GM19240 (cell line): ENCODE results near the gene PRSS57.
A peak's percentile ranks its signal among the peaks of the same experiment; 100 is the strongest.
"Not testable (repeated sequence)": the region's sequence is repeated elsewhere in the genome, so short reads cannot be mapped to it uniquely, and the experiment has no call there.

ENCODE experiments used
- DNase-seq: peaks from one replicate; pipeline ENCODE4 v3.0.0; 2011; ENCODE audit warnings: low spot score; ENCODE audit not compliant: insufficient read length

PRSS57 gene

GRCh38 chr19:674282-675151, 20.7 kb downstream of the PRSS57 start:
- no peak for DNase-seq

DNA sequence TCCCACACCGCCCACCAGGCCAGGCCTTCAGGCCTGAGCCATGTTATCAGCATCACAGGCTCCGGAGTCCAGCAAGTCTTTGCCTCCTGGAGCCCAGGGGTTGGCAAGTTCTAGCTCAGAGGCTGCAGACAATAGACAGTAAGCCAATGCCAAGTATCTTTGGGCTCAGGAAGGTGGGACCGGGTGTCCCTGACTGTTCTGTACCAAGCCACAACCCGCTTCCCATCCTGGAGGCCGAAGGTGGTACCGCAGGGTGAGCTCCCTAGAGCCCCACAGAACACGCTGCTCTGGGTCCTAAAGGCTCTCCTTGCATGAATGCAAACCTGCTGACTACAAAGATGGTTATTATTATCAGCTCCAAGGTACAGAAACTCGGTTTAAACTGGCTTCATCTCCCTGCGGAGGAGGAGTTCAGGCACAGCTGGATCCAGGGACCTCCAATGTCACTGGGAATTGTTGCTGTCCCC, 24.6 kb downstream of the PRSS57 start:
- no peak for DNase-seq

- DNase-seq, result not testable (repeated sequence)
Measured at GRCh38 chr19:668675-669434, 26.4 kb downstream of the PRSS57 start.

DNA sequence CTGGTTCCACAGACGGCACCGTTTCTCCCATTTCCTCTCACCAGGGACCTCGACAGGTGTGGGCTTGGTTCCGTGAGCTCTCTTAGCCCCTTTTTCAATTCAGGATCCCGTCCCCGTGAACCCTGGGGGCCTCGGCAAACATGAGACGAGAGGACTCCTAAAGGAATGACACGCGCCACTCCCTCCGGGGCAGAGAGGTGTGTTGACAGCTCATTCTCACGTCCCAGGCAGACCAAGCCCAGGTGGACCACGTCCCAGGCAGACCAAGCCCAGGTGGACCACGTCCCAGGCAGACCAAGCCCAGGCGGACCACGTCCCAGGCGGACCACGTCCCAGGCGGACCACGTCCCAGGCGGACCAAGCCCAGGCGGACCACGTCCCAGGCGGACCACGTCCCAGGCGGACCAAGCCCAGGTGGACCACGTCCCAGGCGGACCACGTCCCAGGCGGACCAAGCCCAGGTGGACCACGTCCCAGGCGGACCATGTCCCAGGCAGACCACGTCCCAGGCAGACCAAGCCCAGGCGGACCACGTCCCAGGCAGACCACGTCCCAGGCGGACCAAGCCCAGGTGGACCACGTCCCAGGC, 28.2 kb downstream of the PRSS57 start:
- DNase-seq, result not testable (repeated sequence)

DNA sequence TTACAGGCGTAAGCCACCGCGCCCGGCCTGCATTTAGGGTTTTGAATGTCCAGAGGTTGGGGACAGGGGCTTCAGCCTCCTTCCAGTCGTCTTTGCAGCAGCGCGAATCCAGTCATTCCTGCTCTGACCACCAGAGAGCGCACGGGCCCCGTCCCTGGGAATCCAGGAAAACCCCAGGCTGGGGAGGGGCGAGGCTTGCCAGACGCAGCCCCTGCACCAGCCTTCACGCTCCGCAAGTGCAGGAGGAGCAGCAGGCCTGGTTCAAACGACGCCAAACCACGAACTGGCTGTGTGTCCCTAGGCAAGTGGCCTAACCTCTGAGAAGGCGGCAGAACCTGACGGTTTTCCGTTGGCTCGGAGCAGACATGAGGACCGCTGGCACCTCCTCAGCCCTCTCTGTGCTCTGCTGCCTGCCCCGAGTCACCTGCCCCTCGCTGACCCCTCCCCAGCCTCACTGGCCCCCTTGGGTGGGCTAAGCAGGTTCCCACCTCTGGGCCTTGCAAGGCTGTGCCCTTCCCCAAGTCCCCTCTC, 30.3 kb downstream of the PRSS57 start:
- DNase-seq, result peak; percentile 88

DNA sequence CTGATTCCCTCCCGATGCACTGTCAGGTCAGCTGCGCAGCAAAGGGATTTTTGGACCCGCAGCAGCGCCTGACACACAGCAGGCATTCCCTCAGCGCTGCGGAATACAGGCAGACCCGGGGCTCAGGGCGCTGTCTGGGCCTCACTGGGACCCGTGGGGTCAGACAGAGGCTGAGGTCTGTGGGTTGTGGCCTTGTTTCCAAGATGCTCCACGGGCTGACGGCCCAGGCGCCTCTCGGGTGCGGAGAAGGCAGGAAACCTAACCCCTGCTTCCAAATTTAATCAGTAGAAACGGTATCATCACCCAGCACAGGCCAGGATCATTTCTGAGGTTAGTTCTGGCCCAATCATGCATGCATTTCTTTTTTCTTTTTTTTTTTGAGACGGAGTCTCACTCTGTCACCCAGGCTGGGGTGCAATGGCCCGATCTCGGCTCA, 31.6 kb downstream of the PRSS57 start:
- DNase-seq, result no peak

- peak; percentile 91 for DNase-seq
Measured at GRCh38 chr19:662962-663681, 32.1 kb downstream of the PRSS57 start, which contains the start of gene RNF126. Gene RNF126 (minus strand): TSS chr19:663214. CDS start chr19:663121, 93 bp downstream.

DNA sequence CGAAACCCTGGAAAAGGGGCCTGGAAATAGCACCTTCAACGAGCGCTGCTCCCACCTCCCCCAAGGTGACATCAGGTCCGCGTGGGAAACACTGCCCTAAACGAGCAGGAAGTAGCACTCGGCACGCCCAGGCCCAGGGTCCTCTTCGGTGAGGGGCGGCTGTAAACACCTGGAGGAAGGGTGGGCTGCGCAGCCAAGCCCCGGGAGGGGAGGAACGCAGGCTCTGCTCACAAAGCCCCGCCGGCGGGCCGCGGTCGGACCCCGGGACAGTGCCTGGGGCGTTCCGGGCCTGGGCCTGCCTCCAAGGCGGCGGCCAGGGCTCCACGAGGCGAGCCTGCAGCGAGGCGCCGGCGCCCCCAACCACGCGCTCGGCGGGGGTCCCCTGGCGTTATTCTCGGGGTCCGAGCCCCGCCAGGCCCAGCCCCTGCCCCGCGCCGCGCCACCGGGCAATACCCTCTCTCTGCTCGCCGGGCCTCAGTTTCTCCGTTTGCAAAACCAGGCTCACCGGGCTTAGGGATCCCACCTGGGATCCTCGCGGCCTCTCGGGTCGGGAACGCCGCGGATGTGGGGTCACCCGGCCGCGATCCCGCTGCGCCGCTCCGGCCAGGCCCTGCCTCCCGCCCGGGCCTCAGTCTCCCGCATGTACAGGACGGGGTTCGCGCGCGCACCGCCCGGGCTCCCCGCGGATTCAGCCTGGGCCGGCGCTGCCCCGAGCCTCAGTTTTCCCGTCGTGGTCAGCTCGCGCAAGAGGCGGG, 32.9 kb downstream of the PRSS57 start:
- DNase-seq, result peak; percentile 81

- peak; percentile 94 for DNase-seq
Measured at GRCh38 chr19:661427-662196, 33.6 kb downstream of the PRSS57 start.

DNA sequence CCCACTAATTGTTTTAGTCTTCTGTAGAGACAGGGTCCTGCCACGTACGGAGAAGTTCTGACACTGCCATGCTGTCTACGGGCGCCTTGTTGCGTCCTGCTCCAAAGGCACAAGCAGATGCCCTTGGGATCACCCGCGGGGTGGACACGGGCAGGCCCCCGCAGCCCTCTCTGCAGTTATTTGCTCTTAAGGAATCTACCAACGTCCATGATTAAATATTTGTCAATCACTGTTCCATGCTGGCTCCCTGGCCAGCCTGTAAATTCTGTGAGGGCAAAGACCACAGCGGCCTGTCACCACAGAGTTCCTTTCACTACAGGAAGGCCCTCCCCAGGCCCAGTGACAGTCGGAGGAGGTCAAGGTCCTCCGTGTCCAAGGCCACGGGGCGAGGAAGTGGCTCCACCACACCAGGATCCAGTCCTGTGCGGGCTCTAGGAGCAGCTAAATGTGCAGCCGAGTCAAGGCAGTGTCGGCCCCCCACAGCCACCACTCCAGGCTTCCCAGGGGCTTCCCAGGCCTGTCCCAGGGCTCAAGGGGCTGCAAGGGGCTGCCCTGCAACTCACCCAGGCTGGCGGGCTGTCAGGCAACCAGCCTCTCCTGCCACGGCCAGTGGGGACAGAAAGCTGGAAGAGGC, 34.3 kb downstream of the PRSS57 start:
- DNase-seq, result no peak

DNA sequence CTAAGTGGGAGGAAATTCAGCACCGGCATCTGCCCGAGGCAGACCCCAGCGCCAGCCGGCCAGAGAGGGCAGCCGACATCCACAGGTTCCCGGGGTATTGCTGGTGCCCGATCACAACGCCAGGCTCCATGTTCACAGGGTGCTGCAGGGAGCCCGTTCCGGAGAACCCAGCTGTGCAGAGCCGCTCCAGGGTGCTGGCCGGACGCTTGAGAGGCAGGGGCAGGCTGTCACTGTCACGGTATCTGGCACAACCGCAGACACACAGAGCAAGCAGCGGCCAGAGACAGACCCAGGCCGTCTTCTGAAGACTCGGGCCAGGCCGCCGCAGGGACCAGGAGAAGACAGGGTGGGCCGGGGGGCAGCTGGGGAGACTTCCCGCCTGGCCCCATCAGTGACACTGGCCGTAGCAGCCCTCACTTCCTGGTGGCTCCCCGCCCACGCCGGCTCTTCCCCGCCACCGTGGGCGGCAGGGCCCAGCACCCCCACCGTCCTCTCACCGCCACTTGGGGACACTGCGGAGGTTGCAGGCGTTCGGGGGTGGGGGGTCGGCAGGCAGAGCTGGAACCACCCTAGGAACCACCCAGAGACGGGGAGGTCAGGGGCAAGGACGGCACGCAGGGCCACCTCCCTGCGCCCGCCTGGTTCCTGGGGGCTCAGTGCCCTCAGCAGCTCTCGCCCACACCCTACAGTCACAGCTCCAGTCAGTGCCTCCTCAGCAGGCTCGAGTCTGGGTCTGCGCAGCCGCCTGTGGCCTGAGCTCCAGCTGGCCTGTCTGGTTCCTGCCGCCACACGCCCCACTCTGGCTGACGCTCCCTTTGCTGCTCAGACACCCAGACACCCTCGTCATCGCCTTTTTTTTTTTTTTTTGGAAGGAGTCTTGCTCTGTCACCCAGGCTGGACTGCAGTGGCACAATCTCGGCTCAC, 36.1 kb downstream of the PRSS57 start:
- no peak for DNase-seq

GRCh38 chr19:658059-658839, 37.0 kb downstream of the PRSS57 start:
- no peak for DNase-seq

- no peak for DNase-seq
Measured at GRCh38 chr19:657611-658010, 37.6 kb downstream of the PRSS57 start.

DNA sequence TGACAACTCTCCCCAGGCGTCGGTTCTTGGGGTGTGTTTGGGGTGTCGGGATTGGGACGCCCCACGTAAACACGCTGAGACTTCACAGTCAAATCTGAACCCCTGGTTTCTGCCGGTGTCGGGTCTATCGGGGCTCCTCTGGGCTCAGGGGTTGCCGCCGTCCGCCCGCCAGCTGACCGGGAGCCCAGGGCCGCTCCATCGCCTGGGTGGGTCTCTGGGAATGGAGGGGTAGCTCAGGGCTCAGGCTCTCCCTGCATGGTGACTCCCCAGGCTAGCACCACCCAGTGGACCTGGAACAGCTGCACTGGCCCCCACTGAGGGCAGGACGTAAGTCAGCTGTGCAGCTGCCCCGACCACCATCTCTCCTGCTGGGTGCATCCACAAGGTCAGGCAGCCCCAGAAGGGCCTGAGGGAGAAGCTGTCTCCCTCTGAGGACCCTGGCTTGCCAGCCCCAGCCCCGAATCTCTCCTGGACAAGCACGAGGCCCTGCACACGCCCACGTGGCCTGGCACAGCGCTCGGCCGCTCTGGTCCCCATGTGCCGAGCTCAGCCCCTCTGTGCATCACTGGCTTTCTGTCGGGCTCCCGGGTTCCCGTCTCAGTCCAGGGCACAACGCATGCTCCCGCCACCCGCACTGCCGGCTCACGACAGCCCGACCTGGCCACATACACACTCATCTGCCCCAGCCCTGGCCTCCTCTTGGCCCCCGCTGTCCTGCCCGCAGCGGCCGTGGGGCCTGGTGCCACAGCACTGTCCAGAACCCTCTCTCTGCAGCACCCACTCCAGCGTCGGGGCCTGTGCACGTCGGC, 38.3 kb downstream of the PRSS57 start:
- DNase-seq, result no peak

- no peak for DNase-seq
Measured at GRCh38 chr19:655691-656090, 39.6 kb downstream of the PRSS57 start.

- no peak for DNase-seq
Measured at GRCh38 chr19:653425-653824, 41.8 kb downstream of the PRSS57 start.
